HFFc6 (cell line): Measurements from ENCODE around the gene TXNRD2. TPM values are rescaled to one million over a fixed set of nuclear protein-coding genes. Genes with fewer than 3 reads are reported as not detected.
"Not testable (repeated sequence)": the region's sequence is repeated elsewhere in the genome, so short reads cannot be mapped to it uniquely, and the experiment has no call there.

Experiments
- DNase-seq: peaks from one replicate; pipeline ENCODE4 v3.0.0-alpha.2; 2018
- H3K27ac Mint-ChIP-seq: 2 replicates; pipeline ENCODE4 v1.8.0; 2020; ENCODE audit warnings: mild to moderate bottlenecking, mixed read lengths
- H3K27me3 Mint-ChIP-seq: 2 replicates; pipeline ENCODE4 v1.8.0; 2021; ENCODE audit warnings: mild to moderate bottlenecking, moderate library complexity, mixed read lengths; ENCODE audit not compliant: insufficient read depth
- H3K36me3 Mint-ChIP-seq: 2 replicates; pipeline ENCODE4 v1.8.0; 2021; ENCODE audit warnings: low read depth, mixed read lengths
- H3K4me1 Mint-ChIP-seq: 2 replicates; pipeline ENCODE4 v1.8.0; 2020; ENCODE audit warnings: low read depth, mixed read lengths
- H3K4me3 Mint-ChIP-seq: 2 replicates; pipeline ENCODE4 v1.8.0; 2020; ENCODE audit warnings: mild to moderate bottlenecking, moderate library complexity, mixed read lengths
- H3K9me3 Mint-ChIP-seq: 2 replicates; pipeline ENCODE4 v1.8.0; 2020; ENCODE audit warnings: mild to moderate bottlenecking, mixed read lengths
- CTCF ChIP-seq: fragments of 200-600 bp; sonication (generic); IDR thresholded peaks from 2 replicates; pipeline ENCODE4 v1.5.0; 2021; ENCODE audit warnings: antibody characterized with exemption, mild to moderate bottlenecking
- total RNA-seq, 6 experiments: library from RNA; stranded (reverse); fragmentation: NEBNext Ultra II Directional; extraction: Animal tissue kit (Norgen Biotek cat#: 25700); gene quantifications; 2 replicates in 1 of 6; 3 replicates in 5 of 6; pipeline ENCODE4 v1.2.3, GENCODE V29; 2021

Gene TXNRD2
- total RNA-seq, 6 experiments from 2014 or later: 24.8 to 30.6 (median 28.3) TPM

GRCh38 chr22:19910180-19910744 lies 31.4 kb downstream of the TXNRD2 start:
- peaks cover 25% of the 10 kb centered on the region for H3K36me3 Mint-ChIP-seq
- H3K27ac Mint-ChIP-seq: no peak overlapping the region
- H3K4me3 Mint-ChIP-seq: no peak overlapping the region
- no peaks in the 10 kb centered on the region for H3K9me3 Mint-ChIP-seq
- peak; percentile 33 for TF ChIP-seq CTCF
- no peak for DNase-seq
- peaks cover 8% of the 10 kb centered on the region; the same call in 1 of the 2 replicates for H3K4me1 Mint-ChIP-seq
- H3K27me3 Mint-ChIP-seq: peaks cover 1% of the 10 kb centered on the region; the same call in 1 of the 2 replicates

GRCh38 chr22:19909350-19910179 lies 32.1 kb downstream of the TXNRD2 start:
- peak; percentile 87 for TF ChIP-seq CTCF
- peak overlapping the region; percentile 63 for H3K27ac Mint-ChIP-seq
- peaks cover 8% of the 10 kb centered on the region; the same call in 1 of the 2 replicates for H3K4me1 Mint-ChIP-seq
- DNase-seq: peak; percentile 66
- peaks cover 1% of the 10 kb centered on the region; the same call in 1 of the 2 replicates for H3K27me3 Mint-ChIP-seq
- H3K36me3 Mint-ChIP-seq: peaks cover 19% of the 10 kb centered on the region
- no peaks in the 10 kb centered on the region for H3K9me3 Mint-ChIP-seq
- no peak overlapping the region for H3K4me3 Mint-ChIP-seq

GRCh38 chr22:19907902-19908301 lies 33.7 kb downstream of the TXNRD2 start:
- H3K27ac Mint-ChIP-seq, H3K9me3 Mint-ChIP-seq, H3K36me3 Mint-ChIP-seq, H3K4me3 Mint-ChIP-seq, DNase-seq, H3K27me3 Mint-ChIP-seq, H3K4me1 Mint-ChIP-seq: not testable (repeated sequence)

GRCh38 chr22:19906864-19907263 lies 34.8 kb downstream of the TXNRD2 start:
- not testable (repeated sequence) for DNase-seq, H3K4me3 Mint-ChIP-seq, H3K36me3 Mint-ChIP-seq, H3K27ac Mint-ChIP-seq, H3K9me3 Mint-ChIP-seq, H3K4me1 Mint-ChIP-seq, H3K27me3 Mint-ChIP-seq

- H3K27me3 Mint-ChIP-seq: no peaks in the 10 kb centered on the region
- no peak for TF ChIP-seq CTCF
- H3K4me3 Mint-ChIP-seq: no peak overlapping the region
- no peaks in the 10 kb centered on the region for H3K9me3 Mint-ChIP-seq
- H3K27ac Mint-ChIP-seq: no peak overlapping the region
- H3K4me1 Mint-ChIP-seq: peaks cover 8% of the 10 kb centered on the region; the same call in 1 of the 2 replicates
- H3K36me3 Mint-ChIP-seq: 0 out of 2 replicates have a peak, but pooled peaks cover 4% of the 10 kb centered on the region
- DNase-seq: no peak
Measured at GRCh38 chr22:19905347-19906276, 36.0 kb downstream of the TXNRD2 start.

- no peaks in the 10 kb centered on the region for H3K27me3 Mint-ChIP-seq
- H3K27ac Mint-ChIP-seq: no peak overlapping the region
- peaks cover 6% of the 10 kb centered on the region; the same call in 1 of the 2 replicates for H3K4me1 Mint-ChIP-seq
- 0 out of 2 replicates have a peak, but pooled peaks cover 4% of the 10 kb centered on the region for H3K36me3 Mint-ChIP-seq
- no peak for TF ChIP-seq CTCF
- no peaks in the 10 kb centered on the region for H3K9me3 Mint-ChIP-seq
- DNase-seq: no peak
- H3K4me3 Mint-ChIP-seq: no peak overlapping the region
Measured at GRCh38 chr22:19904935-19905334, 36.7 kb downstream of the TXNRD2 start.
